Left ventricle myocardium inferior (tissue), 1 donor: ENCODE results near the gene EID2B. TPM values are rescaled to one million over a fixed set of nuclear protein-coding genes. Genes with fewer than 3 reads are reported as not detected.

ENCODE experiments used
- DNase-seq: peaks from one replicate; pipeline ENCODE4 v3.0.0-alpha.2; 2020
- H3K27ac ChIP-seq: fragments of 200-600 bp; replicated peaks from 2 replicates; pipeline ENCODE4 v1.8.0; 2021
- H3K27me3 ChIP-seq: fragments of 200-600 bp; 2 replicates; pipeline ENCODE4 v1.8.0; 2021; ENCODE audit warnings: low read depth
- H3K36me3 ChIP-seq: fragments of 200-600 bp; 2 replicates; pipeline ENCODE4 v1.8.0; 2021
- H3K4me1 ChIP-seq: fragments of 200-600 bp; 2 replicates; pipeline ENCODE4 v1.8.0; 2021
- H3K4me3 ChIP-seq: fragments of 200-600 bp; 2 replicates; pipeline ENCODE4 v1.8.0; 2021; ENCODE audit warnings: mild to moderate bottlenecking, moderate library complexity
- H3K9me3 ChIP-seq: fragments of 200-600 bp; replicated peaks from 2 replicates; pipeline ENCODE4 v1.8.0; 2021
- CTCF ChIP-seq: fragments of 200-600 bp; IDR thresholded peaks from 2 replicates; pipeline ENCODE4 v1.8.0; 2021; ENCODE audit warnings: antibody characterized with exemption, mild to moderate bottlenecking, borderline replicate concordance
- intact Hi-C: fragments of 100-400 bp; cut with micrococcal nuclease; formaldehyde crosslinking; loops from one replicate; pipeline ENCODE4 v1.11.0; 2022
- total RNA-seq: library from RNA; stranded (reverse); fragmentation: NEBNext Ultra II Directional; extraction: Animal tissue kit (Norgen Biotek cat#: 25700); gene quantifications from one replicate; pipeline ENCODE4 v1.2.1, GENCODE V29; 2021
- donor health status: DM: no; HTN: yes; CAD: no; lungs with severe emphysema.

EID2B gene
- total RNA-seq, 1 donor from 2014 or later: 2.1 TPM

GRCh38 chr19:39481229-39481545 lies 51.5 kb downstream of the EID2B start:
- Histone ChIP-seq H3K4me3 (peak overlapping the region; percentile 99), H3K27ac (peak overlapping the region; percentile 84), H3K9me3 (no peaks in the 10 kb centered on the region), H3K36me3 (peaks cover 33% of the 10 kb centered on the region), H3K4me1 (peaks cover 25% of the 10 kb centered on the region), H3K27me3 (no peaks in the 10 kb centered on the region)
- intact Hi-C loops: no loop called here
- DNase-seq: no peak
- no peak for TF ChIP-seq CTCF

Other genes with a start within 250 kb of the EID2B start
- not detected for gene IFNL1, start 236.4 kb downstream of the EID2B start, total RNA-seq
- gene LRFN1, start 212.0 kb downstream of the EID2B start, total RNA-seq: 0.08 TPM
- 15.6 TPM for gene GMFG, start 196.8 kb downstream of the EID2B start, total RNA-seq
- 47.9 TPM for gene SAMD4B, start 190.4 kb downstream of the EID2B start, total RNA-seq
- 33.2 TPM for gene PAF1, start 141.7 kb downstream of the EID2B start, total RNA-seq
- 25.7 TPM for gene MED29, start 141.5 kb downstream of the EID2B start, total RNA-seq
- 34.8 TPM for gene ZFP36, start 126.0 kb downstream of the EID2B start, total RNA-seq
- 14.1 TPM for gene PLEKHG2, start 120.2 kb downstream of the EID2B start, total RNA-seq
- gene RPS16, start 96.9 kb downstream of the EID2B start, total RNA-seq: 1,107 TPM
- gene SUPT5H, start 87.3 kb downstream of the EID2B start, total RNA-seq: 91.4 TPM
- gene TIMM50, start 52.0 kb downstream of the EID2B start, total RNA-seq: 73.8 TPM
- not detected for gene DLL3, start 33.9 kb downstream of the EID2B start, total RNA-seq
- gene SELENOV, start 17.7 kb downstream of the EID2B start, total RNA-seq: not detected
- gene EID2, start 7.3 kb upstream of the EID2B start, total RNA-seq: 9.8 TPM
- gene LGALS13, start 69.7 kb upstream of the EID2B start, total RNA-seq: not detected
- not detected for gene LGALS16, start 123.1 kb upstream of the EID2B start, total RNA-seq
- not detected for gene LGALS14, start 171.6 kb upstream of the EID2B start, total RNA-seq
- not detected for gene CLC, start 205.2 kb upstream of the EID2B start, total RNA-seq
- gene LEUTX, start 246.0 kb upstream of the EID2B start, total RNA-seq: not detected